Activated T-cell treated with anti-CD3 and anti-CD28 coated beads, Interleukin-2, amount 50 U/mL, for 1 hour (primary cell): ENCODE measurements around the gene RAB33B.
"Not testable (repeated sequence)": the region's sequence is repeated elsewhere in the genome, so short reads cannot be mapped to it uniquely, and the experiment has no call there.

Source experiments
- DNase-seq: peaks from one replicate; pipeline ENCODE4 v3.0.0-alpha.2; 2020

Gene RAB33B

GRCh38 chr4:139454111-139455045 lies at the start of gene RAB33B:
TSS of gene RAB33B (plus strand) at chr4:139454121. CDS start at chr4:139454196, 75 bp downstream.
- no peak for DNase-seq

GRCh38 chr4:139410312-139410711 lies 43.6 kb upstream of the RAB33B start:
- DNase-seq: no peak

DNA sequence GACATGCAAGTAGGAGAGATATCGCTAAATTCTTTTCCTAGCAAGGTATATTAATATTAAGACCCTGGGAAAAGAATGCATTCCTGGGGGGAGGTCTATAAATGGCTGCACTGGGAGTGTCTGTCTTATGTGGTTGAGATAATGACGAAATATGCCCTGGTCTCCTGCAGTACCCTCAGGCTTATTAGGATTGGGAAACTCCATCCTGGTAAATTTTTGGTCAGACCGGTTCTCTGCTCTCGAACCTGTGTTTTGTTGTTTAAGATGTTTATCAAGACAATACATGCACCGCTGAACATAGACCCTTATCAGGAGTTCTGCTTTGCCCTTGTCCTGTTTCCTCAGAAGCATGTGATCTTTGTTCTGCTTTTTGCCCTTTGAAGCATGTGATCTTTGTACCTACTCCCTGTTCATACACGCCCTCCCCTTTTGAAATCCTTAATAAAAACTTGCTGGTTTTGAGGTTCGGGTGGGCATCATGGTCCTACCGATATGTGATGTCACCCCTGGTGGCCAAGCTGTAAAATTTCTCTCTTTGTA lies 39.2 kb upstream of the RAB33B start:
- DNase-seq: not testable (repeated sequence)

DNA sequence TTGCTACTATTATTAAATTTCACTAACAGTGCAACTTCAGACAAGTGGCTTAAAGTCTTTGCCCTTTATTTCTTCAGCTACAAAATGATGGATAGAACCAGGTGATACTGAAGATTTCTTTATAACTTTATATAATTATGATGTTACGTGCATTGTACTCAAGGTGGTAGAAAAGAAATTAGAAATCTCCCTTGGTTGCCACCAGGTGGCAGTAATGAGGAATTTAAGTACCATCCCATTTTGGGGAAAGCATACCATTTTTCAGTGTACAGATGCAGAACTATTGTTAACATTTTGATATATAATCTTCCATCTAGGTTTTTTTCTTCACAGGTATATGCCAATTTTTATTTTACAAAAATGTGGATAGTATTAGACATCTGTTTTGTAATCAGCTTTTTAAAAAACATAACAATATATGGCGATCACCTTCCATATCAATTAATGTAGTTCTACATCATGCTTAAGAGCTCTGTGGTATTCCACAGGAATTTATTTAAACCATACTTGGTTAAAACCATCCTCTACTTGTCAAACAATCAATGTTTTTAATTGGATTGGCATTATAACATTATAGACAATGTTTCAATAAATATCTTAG lies 37.7 kb upstream of the RAB33B start:
- DNase-seq: no peak

DNA sequence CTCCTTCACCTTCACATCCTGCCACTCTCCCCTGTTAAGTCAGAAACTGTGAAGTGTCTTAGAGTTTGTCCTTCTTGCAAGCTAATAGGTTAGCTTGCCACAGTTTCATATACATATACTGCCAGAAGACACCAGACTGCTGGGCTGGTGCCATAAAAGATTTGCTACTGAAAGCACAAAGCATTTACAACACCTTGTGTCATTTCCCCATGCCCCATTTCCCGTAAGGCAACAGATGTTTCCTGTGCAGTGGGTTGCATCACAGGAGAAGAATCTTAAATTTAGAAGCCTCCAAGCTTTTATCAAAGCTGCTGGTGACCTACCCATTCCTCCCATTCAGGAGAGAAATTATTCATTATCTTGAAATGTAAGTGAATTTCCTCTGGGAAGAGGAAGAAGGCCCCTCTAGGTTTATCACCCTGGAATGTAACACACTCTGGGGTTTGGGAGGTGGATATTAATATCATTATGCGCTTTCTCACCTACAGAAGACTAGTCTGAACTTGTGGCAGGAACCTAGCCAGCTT lies 34.5 kb upstream of the RAB33B start:
- no peak for DNase-seq

GRCh38 chr4:139420652-139421051 lies 33.3 kb upstream of the RAB33B start:
- DNase-seq: no peak

- DNase-seq: no peak
These were observed 17.8 kb upstream of the RAB33B start for GRCh38 chr4:139436122-139436521.

DNA sequence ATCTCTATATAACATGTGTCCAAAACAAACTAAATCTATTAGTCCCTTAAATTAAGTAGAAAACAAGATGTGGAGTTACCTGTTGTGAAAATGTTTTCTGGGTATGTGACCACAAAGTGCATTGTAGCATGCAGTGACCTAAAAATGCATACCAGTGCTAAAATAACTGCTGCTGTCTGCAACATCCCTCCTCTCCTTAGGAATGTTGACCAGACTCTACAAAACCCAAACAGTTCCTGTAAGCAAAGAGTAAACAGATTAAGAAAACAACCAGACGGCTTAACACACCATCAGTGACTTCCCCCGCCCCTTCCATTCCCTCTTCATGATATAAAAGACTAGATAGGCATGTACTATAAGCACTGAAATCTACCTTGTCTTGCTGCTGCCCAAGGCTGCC lies 15.8 kb upstream of the RAB33B start:
- DNase-seq: no peak

- DNase-seq: no peak
These were observed 12.9 kb upstream of the RAB33B start for GRCh38 chr4:139441029-139441428.

- no peak for DNase-seq
These were observed 10.3 kb upstream of the RAB33B start for GRCh38 chr4:139443661-139444060.

GRCh38 chr4:139444881-139445280 lies 9.0 kb upstream of the RAB33B start:
- not testable (repeated sequence) for DNase-seq

GRCh38 chr4:139447078-139447477 lies 6.8 kb upstream of the RAB33B start:
- not testable (repeated sequence) for DNase-seq

DNA sequence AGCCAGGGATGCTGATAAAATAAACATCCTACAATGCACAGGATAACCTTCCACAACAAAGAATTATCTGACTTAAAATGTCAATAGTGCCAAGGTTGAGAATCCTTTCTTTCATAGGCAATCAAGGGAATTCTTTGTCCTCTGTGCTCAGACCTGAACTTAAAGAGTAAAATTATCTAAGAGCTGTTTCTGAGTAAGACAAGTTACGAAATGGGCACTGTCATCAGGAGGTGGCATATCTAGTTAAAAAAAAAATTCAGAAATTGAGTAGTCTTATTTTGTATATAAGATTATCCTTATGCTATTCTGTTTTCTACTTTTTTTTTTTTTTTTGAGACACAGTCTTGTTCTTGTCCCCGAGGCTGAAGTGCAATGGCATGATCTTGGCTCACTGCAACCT lies 3.3 kb upstream of the RAB33B start:
- no peak for DNase-seq

- no peak for DNase-seq
These were observed 1.9 kb upstream of the RAB33B start for GRCh38 chr4:139451997-139452396.

- DNase-seq: no peak
These were observed 915 bp upstream of the RAB33B start for GRCh38 chr4:139453041-139453370.

- DNase-seq: peak; percentile 98
These were observed 380 bp upstream of the RAB33B start for GRCh38 chr4:139453371-139454110.

DNA sequence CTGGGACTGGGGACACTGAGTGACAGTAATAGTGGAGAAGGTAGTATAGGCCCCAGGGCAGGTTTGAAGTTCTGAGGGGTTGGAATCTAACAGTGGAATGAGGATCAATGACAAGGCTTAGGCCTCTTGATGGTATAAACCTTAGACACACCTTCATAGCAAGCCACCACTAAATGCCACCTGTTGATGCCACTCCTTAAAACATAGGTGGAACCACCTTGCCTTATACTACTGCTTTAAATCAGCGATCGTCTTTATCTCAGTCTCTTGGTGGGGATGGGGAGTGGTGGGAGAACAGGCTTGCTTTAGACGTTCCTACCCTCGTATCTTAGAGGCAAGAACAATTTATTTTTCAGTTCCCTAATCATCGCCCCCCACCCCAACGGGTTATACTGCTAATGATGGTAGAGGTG lies 1.2 kb downstream of the RAB33B start:
- DNase-seq: no peak

DNA sequence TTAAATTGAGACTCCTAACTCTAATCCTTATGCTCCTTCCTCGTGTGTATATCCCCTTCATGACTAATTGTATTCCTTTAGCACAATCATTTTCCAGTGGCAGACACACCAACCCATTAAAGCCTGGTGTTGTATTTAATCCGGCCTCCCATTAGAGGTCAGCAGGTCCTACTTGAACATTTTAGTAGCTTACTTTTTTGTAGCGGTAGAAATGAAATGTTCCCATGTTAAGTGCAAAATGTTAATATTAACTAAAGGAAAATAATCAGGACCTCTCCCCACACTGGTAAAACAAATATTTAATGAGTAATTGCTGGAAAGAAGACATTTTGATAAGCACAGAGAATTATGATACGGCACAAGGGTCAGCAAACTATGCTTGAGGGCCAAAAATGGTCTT lies 3.4 kb downstream of the RAB33B start:
- DNase-seq: no peak

DNA sequence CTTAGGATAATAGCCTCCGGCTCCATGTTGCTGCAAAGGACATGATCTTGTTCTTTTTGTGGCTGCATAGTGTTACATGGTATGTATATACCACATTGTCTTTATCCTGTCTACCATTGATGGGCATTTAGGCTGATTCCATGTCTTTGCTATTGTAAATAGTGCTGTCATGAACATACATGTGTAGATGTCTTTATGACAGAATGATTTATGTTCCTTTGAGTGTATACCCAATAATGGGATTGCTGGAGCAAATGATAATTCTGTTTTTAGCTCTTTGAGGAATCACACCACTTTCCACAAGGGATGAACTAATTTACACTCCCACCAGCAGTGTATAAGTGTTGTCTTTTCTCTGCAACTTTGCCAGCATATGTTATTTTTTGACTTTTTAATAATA lies 4.6 kb downstream of the RAB33B start:
- no peak for DNase-seq

- DNase-seq: no peak
These were observed 5.1 kb downstream of the RAB33B start for GRCh38 chr4:139458999-139459398.

- no peak for DNase-seq
These were observed 6.6 kb downstream of the RAB33B start for GRCh38 chr4:139460565-139460964.

GRCh38 chr4:139461022-139461628 lies 7.2 kb downstream of the RAB33B start:
- DNase-seq: no peak

GRCh38 chr4:139464512-139464911 lies 10.6 kb downstream of the RAB33B start:
- not testable (repeated sequence) for DNase-seq
